Measurements from ENCODE around the gene NCLN.

DNA sequence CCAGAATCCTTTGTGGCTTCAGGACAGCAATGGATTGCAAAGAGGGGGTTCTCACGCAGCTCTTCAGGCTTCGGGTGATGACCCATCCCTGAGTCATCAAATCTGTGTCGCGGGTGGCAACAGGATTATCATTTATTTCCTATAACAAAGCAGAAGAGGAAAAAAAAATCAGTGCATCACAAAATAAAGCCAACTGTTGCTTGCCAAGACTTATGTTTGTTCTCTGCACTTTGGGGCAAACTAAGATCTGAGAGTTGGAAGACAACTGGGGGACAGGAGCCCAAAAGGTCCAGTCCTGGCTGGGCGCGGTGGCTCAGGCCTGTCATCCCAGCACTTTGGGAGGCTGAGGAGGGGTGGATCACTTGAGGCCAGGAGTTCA lies 43.4 kb upstream of the NCLN start:
- TF ChIP-seq, protein P1, sequence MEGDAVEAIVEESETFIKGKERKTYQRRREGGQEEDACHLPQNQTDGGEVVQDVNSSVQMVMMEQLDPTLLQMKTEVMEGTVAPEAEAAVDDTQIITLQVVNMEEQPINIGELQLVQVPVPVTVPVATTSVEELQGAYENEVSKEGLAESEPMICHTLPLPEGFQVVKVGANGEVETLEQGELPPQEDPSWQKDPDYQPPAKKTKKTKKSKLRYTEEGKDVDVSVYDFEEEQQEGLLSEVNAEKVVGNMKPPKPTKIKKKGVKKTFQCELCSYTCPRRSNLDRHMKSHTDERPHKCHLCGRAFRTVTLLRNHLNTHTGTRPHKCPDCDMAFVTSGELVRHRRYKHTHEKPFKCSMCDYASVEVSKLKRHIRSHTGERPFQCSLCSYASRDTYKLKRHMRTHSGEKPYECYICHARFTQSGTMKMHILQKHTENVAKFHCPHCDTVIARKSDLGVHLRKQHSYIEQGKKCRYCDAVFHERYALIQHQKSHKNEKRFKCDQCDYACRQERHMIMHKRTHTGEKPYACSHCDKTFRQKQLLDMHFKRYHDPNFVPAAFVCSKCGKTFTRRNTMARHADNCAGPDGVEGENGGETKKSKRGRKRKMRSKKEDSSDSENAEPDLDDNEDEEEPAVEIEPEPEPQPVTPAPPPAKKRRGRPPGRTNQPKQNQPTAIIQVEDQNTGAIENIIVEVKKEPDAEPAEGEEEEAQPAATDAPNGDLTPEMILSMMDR (IDR thresholded peaks at IDR 0.05) = no peak
- TF ChIP-seq EP300 (IDR thresholded peaks at IDR 0.05) = no peak
